H9 (cell line): ENCODE data around the gene SLC24A3. TPM values are rescaled to one million over a fixed set of nuclear protein-coding genes. Genes with fewer than 3 reads are reported as not detected.

ENCODE experiments used
- DNase-seq: peaks from one replicate; pipeline ENCODE4 v3.0.0-alpha.2; 2017
- H2AFZ ChIP-seq: one replicate; pipeline ENCODE4 v1.6.1; 2013; ENCODE audit warnings: mild to moderate bottlenecking, low read length, control low read depth, moderate library complexity
- H2AK5ac ChIP-seq: 2 replicates; pipeline ENCODE4 v1.6.1; 2013; ENCODE audit warnings: low read length, control low read depth, mixed read lengths; ENCODE audit not compliant: insufficient read length
- H2BK120ac ChIP-seq: one replicate; pipeline ENCODE4 v1.6.1; 2013; ENCODE audit warnings: low read depth, mild to moderate bottlenecking, low read length, control low read depth, inconsistent platforms; ENCODE audit not compliant: poor library complexity, severe bottlenecking
- H2BK12ac ChIP-seq: 2 replicates; pipeline ENCODE4 v1.6.1; 2013; ENCODE audit warnings: low read length, control low read depth, mixed read lengths, low read depth; ENCODE audit not compliant: insufficient read length
- H2BK15ac ChIP-seq: 2 replicates; pipeline ENCODE4 v1.6.1; 2013; ENCODE audit warnings: low read depth, low read length, control low read depth
- H2BK20ac ChIP-seq: one replicate; pipeline ENCODE4 v1.6.1; 2013; ENCODE audit warnings: low read depth, mild to moderate bottlenecking, low read length, control low read depth, inconsistent platforms; ENCODE audit not compliant: poor library complexity, severe bottlenecking
- H2BK5ac ChIP-seq: 2 replicates; pipeline ENCODE4 v1.6.1; 2013; ENCODE audit warnings: low read length, control low read depth, mixed read lengths; ENCODE audit not compliant: insufficient read length
- H3K14ac ChIP-seq: 2 replicates; pipeline ENCODE4 v1.6.1; 2013; ENCODE audit warnings: low read length, control low read depth; ENCODE audit not compliant: insufficient read depth
- H3K18ac ChIP-seq: 2 replicates; pipeline ENCODE4 v1.6.1; 2013; ENCODE audit warnings: low read depth, mild to moderate bottlenecking, mixed read lengths, low read length, control low read depth; ENCODE audit not compliant: insufficient read length
- H3K23ac ChIP-seq: 2 replicates; pipeline ENCODE4 v1.6.1; 2013; ENCODE audit warnings: low read length, control low read depth, mixed read lengths, low read depth; ENCODE audit not compliant: insufficient read length
- H3K23me2 ChIP-seq: 2 replicates; pipeline ENCODE4 v1.6.1; 2013; ENCODE audit warnings: low read depth, mild to moderate bottlenecking, mixed read lengths, low read length, control low read depth; ENCODE audit not compliant: insufficient read length, poor library complexity, severe bottlenecking
- H3K27ac ChIP-seq: 2 replicates; pipeline ENCODE4 v1.5.1; 2013; ENCODE audit warnings: low read length, control low read depth, mixed read lengths, low read depth; ENCODE audit not compliant: insufficient read length
- H3K27me3 ChIP-seq: 2 replicates; pipeline ENCODE4 v1.6.1; 2013; ENCODE audit warnings: low read length, control low read depth, inconsistent platforms; ENCODE audit not compliant: insufficient read depth
- H3K4ac ChIP-seq: 2 replicates; pipeline ENCODE4 v1.6.1; 2013; ENCODE audit warnings: low read depth, mild to moderate bottlenecking, control low read depth, inconsistent platforms, low read length, moderate library complexity
- H3K4me1 ChIP-seq: 2 replicates; pipeline ENCODE4 v1.6.1; 2013; ENCODE audit warnings: low read length, control low read depth, inconsistent platforms; ENCODE audit not compliant: insufficient read depth
- H3K4me2 ChIP-seq: 2 replicates; pipeline ENCODE4 v1.6.1; 2013; ENCODE audit warnings: low read length, control low read depth, mixed read lengths; ENCODE audit not compliant: insufficient read length, insufficient read depth
- H3K56ac ChIP-seq: 2 replicates; pipeline ENCODE4 v1.6.1; 2013; ENCODE audit warnings: low read depth, mild to moderate bottlenecking, mixed read lengths, low read length, control low read depth; ENCODE audit not compliant: insufficient read length
- H3K79me1 ChIP-seq: 2 replicates; pipeline ENCODE4 v1.6.1; 2013; ENCODE audit warnings: low read depth, mild to moderate bottlenecking, moderate library complexity, low read length, control low read depth, inconsistent platforms; ENCODE audit not compliant: insufficient read depth, poor library complexity, severe bottlenecking
- H3K79me2 ChIP-seq: 2 replicates; pipeline ENCODE4 v1.6.1; 2013; ENCODE audit warnings: low read length, control low read depth, inconsistent platforms; ENCODE audit not compliant: insufficient read depth
- H3K9ac ChIP-seq: 2 replicates; pipeline ENCODE4 v1.6.1; 2013; ENCODE audit warnings: low read length, control low read depth, mixed read lengths; ENCODE audit not compliant: insufficient read length; ENCODE audit errors: extremely low read depth
- H3K9me3 ChIP-seq: one replicate; pipeline ENCODE4 v1.6.1; 2013; ENCODE audit warnings: low read depth, low read length, inconsistent platforms; ENCODE audit not compliant: control insufficient read depth
- H3T11ph ChIP-seq: one replicate; pipeline ENCODE4 v1.6.1; 2013; ENCODE audit warnings: mild to moderate bottlenecking, low read length, control low read depth, inconsistent platforms
- H4K20me1 ChIP-seq: one replicate; pipeline ENCODE4 v1.6.1; 2013; ENCODE audit not compliant: control insufficient read depth, insufficient read length, insufficient read depth
- H4K5ac ChIP-seq: 2 replicates; pipeline ENCODE4 v1.6.1; 2013; ENCODE audit warnings: low read depth, mild to moderate bottlenecking, mixed read lengths, low read length, control low read depth; ENCODE audit not compliant: insufficient read length
- H4K8ac ChIP-seq: replicated peaks from 2 replicates; pipeline ENCODE4 v1.6.1; 2013; ENCODE audit warnings: low read length, control low read depth, mixed read lengths, low read depth; ENCODE audit not compliant: insufficient read length
- H4K91ac ChIP-seq: 2 replicates; pipeline ENCODE4 v1.6.1; 2013; ENCODE audit warnings: low read depth, mild to moderate bottlenecking, moderate library complexity, mixed read lengths, low read length, control low read depth; ENCODE audit not compliant: insufficient read length
- H3K27ac Mint-ChIP-seq, 3 experiments: 2 replicates in 2 of 3; 3 replicates in 1 of 3; pipeline ENCODE4 v1.8.0; 2020 to 2021; ENCODE audit warnings: mixed read lengths in 3 of 3, mild to moderate bottlenecking in 1 of 3, moderate library complexity in 1 of 3
- H3K27me3 Mint-ChIP-seq: 2 replicates; pipeline ENCODE4 v1.8.0; 2021; ENCODE audit warnings: low read depth, mild to moderate bottlenecking, moderate library complexity, mixed read lengths
- H3K36me3 Mint-ChIP-seq, 3 experiments: 2 replicates in 2 of 3; 3 replicates in 1 of 3; pipeline ENCODE4 v1.8.0; 2020 to 2021; ENCODE audit warnings: low read depth in 3 of 3, mixed read lengths in 3 of 3; ENCODE audit not compliant: insufficient read depth in 1 of 3
- H3K4me1 Mint-ChIP-seq, 2 experiments: 2 replicates each; pipeline ENCODE4 v1.8.0; 2020; ENCODE audit warnings: mixed read lengths in 2 of 2
- H3K4me3 Mint-ChIP-seq, 2 experiments: 2 replicates in 1 of 2; 3 replicates in 1 of 2; pipeline ENCODE4 v1.8.0; 2020 to 2021; ENCODE audit warnings: mild to moderate bottlenecking in 2 of 2, mixed read lengths in 2 of 2, moderate library complexity in 1 of 2
- H3K9me3 Mint-ChIP-seq, 2 experiments: 2 replicates in 1 of 2; 3 replicates in 1 of 2; pipeline ENCODE4 v1.8.0; 2020; ENCODE audit warnings: mild to moderate bottlenecking in 2 of 2, mixed read lengths in 2 of 2, moderate library complexity in 1 of 2
- WGBS: extraction: QIAGEN DNeasy Blood & Tissue Kit; methylation state at CpG from one replicate; pipeline ENCODE4 v1.1.7; 2013; ENCODE audit warnings: missing lambda C conversion rate, low lambda C conversion rate, mixed read lengths; ENCODE audit not compliant: insufficient read length; ENCODE audit errors: extremely low coverage; 5-methylcytosine and 5-hydroxymethylcytosine counted together
- total RNA-seq: library from RNA; stranded (reverse); gene quantifications from 2 replicates; pipeline ENCODE4 v1.2.1, GENCODE V29; 2021
- TF ChIP-seq, protein P1 (sequence below): fragments of 200-600 bp; sonication (generic); conservative IDR thresholded peaks from 3 replicates; pipeline ENCODE4 v1.8.0; 2021; ENCODE audit warnings: antibody characterized with exemption, mild to moderate bottlenecking

SLC24A3 gene
- total RNA-seq, 1 experiment from 2014 or later, result 0.83 TPM

DNA sequence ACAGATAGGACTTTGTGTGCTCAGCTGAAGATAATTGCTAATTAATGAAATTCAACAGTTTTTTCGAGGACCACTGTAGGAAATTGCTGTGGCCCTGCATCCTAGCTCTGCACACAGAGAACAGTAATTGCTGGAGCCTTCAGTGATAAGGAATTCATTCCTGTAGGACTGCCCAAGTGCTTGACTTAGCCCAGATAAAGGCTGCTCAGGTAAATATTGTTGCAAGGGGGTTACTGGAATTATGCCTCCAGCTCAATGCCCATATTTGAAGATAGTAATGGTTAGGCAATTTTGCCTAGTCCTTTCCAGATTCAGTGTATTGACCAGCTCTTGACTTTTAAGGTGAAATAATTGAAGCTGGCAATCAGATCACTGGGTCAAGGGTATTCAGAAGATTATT is 122.9 kb downstream of the SLC24A3 start:
- Histone ChIP-seq H4K91ac (no peak overlapping the region), H3K56ac (no peak overlapping the region), H3K4me2 (no peak overlapping the region), H2BK5ac (no peak overlapping the region), H3K14ac (no peak overlapping the region), H3T11ph (no peak overlapping the region), H2AK5ac (no peak overlapping the region), H3K27ac (no peak overlapping the region), H3K9me3 (no peaks in the 10 kb centered on the region), H2BK15ac (no peak overlapping the region), H2BK20ac (no peak overlapping the region), H2BK120ac (no peak overlapping the region), H4K5ac (no peak overlapping the region), H3K9ac (no peak overlapping the region), H3K4me1 (no peaks in the 10 kb centered on the region), H3K4ac (no peak overlapping the region), H2AFZ (no peak overlapping the region), H3K79me2 (no peaks in the 10 kb centered on the region), H4K8ac (no peak overlapping the region), H3K27me3 (0 out of 2 replicates have a peak, but pooled peaks cover 2% of the 10 kb centered on the region), H3K79me1 (no peaks in the 10 kb centered on the region), H3K23ac (no peak overlapping the region), H2BK12ac (no peak overlapping the region), H3K18ac (no peak overlapping the region), H4K20me1 (no peaks in the 10 kb centered on the region), H3K23me2 (peaks cover 3% of the 10 kb centered on the region)
- Mint-ChIP-seq H3K4me1 (no peaks in the 10 kb centered on the region), H3K27me3 (no peaks in the 10 kb centered on the region; the same call in 1 of the 2 replicates), H3K27ac (no peak overlapping the region), H3K4me3 (no peak overlapping the region), H3K36me3 (no peaks in the 10 kb centered on the region), H3K9me3 (no peaks in the 10 kb centered on the region)
- TF ChIP-seq, protein P1, sequence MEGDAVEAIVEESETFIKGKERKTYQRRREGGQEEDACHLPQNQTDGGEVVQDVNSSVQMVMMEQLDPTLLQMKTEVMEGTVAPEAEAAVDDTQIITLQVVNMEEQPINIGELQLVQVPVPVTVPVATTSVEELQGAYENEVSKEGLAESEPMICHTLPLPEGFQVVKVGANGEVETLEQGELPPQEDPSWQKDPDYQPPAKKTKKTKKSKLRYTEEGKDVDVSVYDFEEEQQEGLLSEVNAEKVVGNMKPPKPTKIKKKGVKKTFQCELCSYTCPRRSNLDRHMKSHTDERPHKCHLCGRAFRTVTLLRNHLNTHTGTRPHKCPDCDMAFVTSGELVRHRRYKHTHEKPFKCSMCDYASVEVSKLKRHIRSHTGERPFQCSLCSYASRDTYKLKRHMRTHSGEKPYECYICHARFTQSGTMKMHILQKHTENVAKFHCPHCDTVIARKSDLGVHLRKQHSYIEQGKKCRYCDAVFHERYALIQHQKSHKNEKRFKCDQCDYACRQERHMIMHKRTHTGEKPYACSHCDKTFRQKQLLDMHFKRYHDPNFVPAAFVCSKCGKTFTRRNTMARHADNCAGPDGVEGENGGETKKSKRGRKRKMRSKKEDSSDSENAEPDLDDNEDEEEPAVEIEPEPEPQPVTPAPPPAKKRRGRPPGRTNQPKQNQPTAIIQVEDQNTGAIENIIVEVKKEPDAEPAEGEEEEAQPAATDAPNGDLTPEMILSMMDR, result no peak
- DNase-seq, result no peak
- no CpG with 5 or more reads among the region's 1 CpG for WGBS
